ENCODE data around the gene SCYL3.
"Not testable (repeated sequence)": the region's sequence is repeated elsewhere in the genome, so short reads cannot be mapped to it uniquely, and the experiment has no call there.

SCYL3 gene

GRCh38 chr1:169868978-169869377, 24.7 kb downstream of the SCYL3 start:
- no peak for DNase-seq

GRCh38 chr1:169867012-169867675, 26.6 kb downstream of the SCYL3 start:
- DNase-seq, result no peak

GRCh38 chr1:169866577-169866976, 27.1 kb downstream of the SCYL3 start:
- no peak for DNase-seq

- not testable (repeated sequence) for DNase-seq
Measured at GRCh38 chr1:169864531-169864930, 29.2 kb downstream of the SCYL3 start.

GRCh38 chr1:169860750-169861149, 32.9 kb downstream of the SCYL3 start:
- no peak for DNase-seq

- DNase-seq, result no peak
Measured at GRCh38 chr1:169860187-169860586, 33.5 kb downstream of the SCYL3 start.

GRCh38 chr1:169859001-169859400, 34.7 kb downstream of the SCYL3 start:
- DNase-seq, result no peak

- no peak for DNase-seq
Measured at GRCh38 chr1:169858467-169858866, 35.2 kb downstream of the SCYL3 start.

- DNase-seq, result no peak
Measured at GRCh38 chr1:169853341-169853740, 40.4 kb downstream of the SCYL3 start.

GRCh38 chr1:169849346-169850022, 44.2 kb downstream of the SCYL3 start:
- no peak for DNase-seq

GRCh38 chr1:169848456-169848855, 45.2 kb downstream of the SCYL3 start:
- DNase-seq, result no peak

- DNase-seq, result no peak
Measured at GRCh38 chr1:169844941-169845608, 48.6 kb downstream of the SCYL3 start.

GRCh38 chr1:169838942-169839341, 54.8 kb downstream of the SCYL3 start:
- DNase-seq, result no peak

- no peak for DNase-seq
Measured at GRCh38 chr1:169836198-169836597, 57.5 kb downstream of the SCYL3 start.

GRCh38 chr1:169835647-169836046, 58.0 kb downstream of the SCYL3 start:
- DNase-seq, result no peak

GRCh38 chr1:169834869-169835268, 58.8 kb downstream of the SCYL3 start:
- DNase-seq, result no peak

- DNase-seq, result no peak
Measured at GRCh38 chr1:169833179-169833901, 60.4 kb downstream of the SCYL3 start.

- DNase-seq, result no peak
Measured at GRCh38 chr1:169829671-169830070, 64.0 kb downstream of the SCYL3 start.

GRCh38 chr1:169824153-169824552, 69.5 kb downstream of the SCYL3 start:
- no peak for DNase-seq

- DNase-seq, result no peak
Measured at GRCh38 chr1:169821500-169821899, 72.2 kb downstream of the SCYL3 start.

- no peak for DNase-seq
Measured at GRCh38 chr1:169816617-169817016, 77.1 kb downstream of the SCYL3 start.

GRCh38 chr1:169814265-169814664, 79.4 kb downstream of the SCYL3 start:
- no peak for DNase-seq

- DNase-seq, result no peak
Measured at GRCh38 chr1:169812131-169812530, 81.6 kb downstream of the SCYL3 start.
